ENCODE measurements around the gene TMEM190. TPM values are rescaled to one million over a fixed set of nuclear protein-coding genes. Genes with fewer than 3 reads are reported as not detected.

Gene TMEM190
- total and polyA plus RNA-seq, 10 of the 15 experiments (the other 5 are each of a cell fraction or from before 2014, with no cell fraction given), result not detected

DNA sequence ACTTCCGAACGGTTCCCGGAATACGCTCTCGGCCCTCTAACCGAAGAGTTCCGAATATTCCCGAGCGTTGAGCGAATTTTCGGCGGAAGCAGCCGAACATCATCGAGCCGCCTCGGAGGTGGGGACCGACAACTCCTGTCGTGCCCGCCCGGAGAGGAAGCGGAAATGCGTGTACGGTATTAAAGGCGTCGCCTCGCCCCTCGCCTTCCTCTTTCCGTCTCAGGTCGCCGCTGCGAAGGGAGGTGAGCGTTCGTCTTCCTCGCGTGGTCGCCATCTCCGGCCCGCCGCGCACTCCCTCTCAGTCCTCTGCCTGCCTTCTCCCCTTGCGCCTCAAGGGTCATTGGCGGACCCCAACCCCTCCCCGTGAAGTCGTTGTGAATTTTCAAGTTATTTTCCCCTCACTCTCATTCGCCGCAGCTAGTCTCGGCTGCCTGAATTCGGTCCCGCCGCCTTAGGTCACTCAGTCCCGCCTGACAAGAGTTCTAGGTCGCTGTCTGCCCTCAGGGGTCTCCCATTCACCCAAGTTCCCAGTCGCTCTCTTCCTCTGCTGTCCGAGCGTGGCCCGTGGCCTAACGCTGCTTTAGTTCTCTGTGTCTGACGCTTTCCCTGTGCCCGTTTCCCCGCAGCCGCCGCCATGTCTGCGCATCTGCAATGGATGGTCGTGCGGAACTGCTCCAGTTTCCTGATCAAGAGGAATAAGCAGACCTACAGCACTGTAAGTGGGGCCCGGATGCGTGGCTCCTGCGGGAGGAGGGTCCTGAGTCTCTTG is 9.3 kb downstream of the TMEM190 start, which contains the start of gene RPL28 (continued):
- TF ChIP-seq NFYB (IDR thresholded peaks at IDR 0.05; ENCODE audit: insufficient read depth, low read depth, low read length) (no peak), HDGF (IDR thresholded peaks at IDR 0.05) (no peak), EZH2 (IDR thresholded peaks at IDR 0.05; ENCODE audit: borderline replicate concordance, control insufficient read depth, low read depth, low read length) (no peak), POLR2AphosphoS2 (IDR thresholded peaks at IDR 0.05; ENCODE audit: low read depth, low read length) (peak; percentile 99), CBX3 (IDR thresholded peaks at IDR 0.05; ENCODE audit: borderline replicate concordance, low read depth) (no peak), MYC (IDR thresholded peaks at IDR 0.05; ENCODE audit: insufficient read depth, insufficient read length, insufficient replicate concordance, low read length, severe bottlenecking) (no peak), SMAD5 (IDR thresholded peaks at IDR 0.05; ENCODE audit: low read depth) (peak; percentile 98), GATAD2B (conservative IDR thresholded peaks at IDR 0.05; ENCODE audit: low read depth) (peak; percentile 54; the same call in 1 of the 2 replicates), CREB1 (IDR thresholded peaks at IDR 0.05; ENCODE audit: low read depth) (peak; percentile 87), MEF2A (IDR thresholded peaks at IDR 0.05; ENCODE audit: insufficient read depth, low read depth, low read length) (no peak), LARP7 (IDR thresholded peaks at IDR 0.05) (peak; percentile 77), NR2F1 (conservative IDR thresholded peaks at IDR 0.05) (0 out of 2 replicates have a peak, but pooled peaks have one; percentile 20), BHLHE40 (IDR thresholded peaks at IDR 0.05; ENCODE audit: borderline replicate concordance in 1 of 2, low read depth in 2 of 2, low read length in 1 of 2) (peak; percentile 20 to 49; a peak in 1 of 4 replicates), TCF12 (IDR thresholded peaks at IDR 0.05; ENCODE audit: low read depth, low read length) (peak; percentile 83; the same call in 1 of the 2 replicates), CREM (IDR thresholded peaks at IDR 0.05; ENCODE audit: low read depth) (peak; percentile 70), ZNF217 (IDR thresholded peaks at IDR 0.05) (no peak), CHD1 (IDR thresholded peaks at IDR 0.05; ENCODE audit: low read depth, low read length) (peak; percentile 93), IKZF1 (conservative IDR thresholded peaks at IDR 0.05) (peak; percentile 59), KLF5 (IDR thresholded peaks at IDR 0.05; ENCODE audit: partially characterized antibody) (peak; percentile 29), JUND (IDR thresholded peaks at IDR 0.05; ENCODE audit: low read depth, low read length) (0 out of 2 replicates have a peak, but pooled peaks have one; percentile 9), CBX5 (IDR thresholded peaks at IDR 0.05; ENCODE audit: low read depth) (no peak), WRNIP1 (IDR thresholded peaks at IDR 0.05; ENCODE audit: borderline replicate concordance, low read depth, low read length) (peak; percentile 90; the same call in 1 of the 2 replicates)
- TF ChIP-seq, protein P1, sequence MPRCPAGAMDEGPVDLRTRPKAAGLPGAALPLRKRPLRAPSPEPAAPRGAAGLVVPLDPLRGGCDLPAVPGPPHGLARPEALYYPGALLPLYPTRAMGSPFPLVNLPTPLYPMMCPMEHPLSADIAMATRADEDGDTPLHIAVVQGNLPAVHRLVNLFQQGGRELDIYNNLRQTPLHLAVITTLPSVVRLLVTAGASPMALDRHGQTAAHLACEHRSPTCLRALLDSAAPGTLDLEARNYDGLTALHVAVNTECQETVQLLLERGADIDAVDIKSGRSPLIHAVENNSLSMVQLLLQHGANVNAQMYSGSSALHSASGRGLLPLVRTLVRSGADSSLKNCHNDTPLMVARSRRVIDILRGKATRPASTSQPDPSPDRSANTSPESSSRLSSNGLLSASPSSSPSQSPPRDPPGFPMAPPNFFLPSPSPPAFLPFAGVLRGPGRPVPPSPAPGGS (IDR thresholded peaks at IDR 0.05; ENCODE audit: borderline replicate concordance, insufficient read depth, low read depth, low read length, poor library complexity, severe bottlenecking), result peak; percentile 69
- TF ChIP-seq, protein P2, sequence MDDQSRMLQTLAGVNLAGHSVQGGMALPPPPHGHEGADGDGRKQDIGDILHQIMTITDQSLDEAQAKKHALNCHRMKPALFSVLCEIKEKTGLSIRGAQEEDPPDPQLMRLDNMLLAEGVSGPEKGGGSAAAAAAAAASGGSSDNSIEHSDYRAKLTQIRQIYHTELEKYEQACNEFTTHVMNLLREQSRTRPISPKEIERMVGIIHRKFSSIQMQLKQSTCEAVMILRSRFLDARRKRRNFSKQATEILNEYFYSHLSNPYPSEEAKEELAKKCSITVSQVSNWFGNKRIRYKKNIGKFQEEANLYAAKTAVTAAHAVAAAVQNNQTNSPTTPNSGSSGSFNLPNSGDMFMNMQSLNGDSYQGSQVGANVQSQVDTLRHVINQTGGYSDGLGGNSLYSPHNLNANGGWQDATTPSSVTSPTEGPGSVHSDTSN (IDR thresholded peaks at IDR 0.05; ENCODE audit: insufficient replicate concordance, low read depth, low read length), result no peak
- TF ChIP-seq, protein P3, sequence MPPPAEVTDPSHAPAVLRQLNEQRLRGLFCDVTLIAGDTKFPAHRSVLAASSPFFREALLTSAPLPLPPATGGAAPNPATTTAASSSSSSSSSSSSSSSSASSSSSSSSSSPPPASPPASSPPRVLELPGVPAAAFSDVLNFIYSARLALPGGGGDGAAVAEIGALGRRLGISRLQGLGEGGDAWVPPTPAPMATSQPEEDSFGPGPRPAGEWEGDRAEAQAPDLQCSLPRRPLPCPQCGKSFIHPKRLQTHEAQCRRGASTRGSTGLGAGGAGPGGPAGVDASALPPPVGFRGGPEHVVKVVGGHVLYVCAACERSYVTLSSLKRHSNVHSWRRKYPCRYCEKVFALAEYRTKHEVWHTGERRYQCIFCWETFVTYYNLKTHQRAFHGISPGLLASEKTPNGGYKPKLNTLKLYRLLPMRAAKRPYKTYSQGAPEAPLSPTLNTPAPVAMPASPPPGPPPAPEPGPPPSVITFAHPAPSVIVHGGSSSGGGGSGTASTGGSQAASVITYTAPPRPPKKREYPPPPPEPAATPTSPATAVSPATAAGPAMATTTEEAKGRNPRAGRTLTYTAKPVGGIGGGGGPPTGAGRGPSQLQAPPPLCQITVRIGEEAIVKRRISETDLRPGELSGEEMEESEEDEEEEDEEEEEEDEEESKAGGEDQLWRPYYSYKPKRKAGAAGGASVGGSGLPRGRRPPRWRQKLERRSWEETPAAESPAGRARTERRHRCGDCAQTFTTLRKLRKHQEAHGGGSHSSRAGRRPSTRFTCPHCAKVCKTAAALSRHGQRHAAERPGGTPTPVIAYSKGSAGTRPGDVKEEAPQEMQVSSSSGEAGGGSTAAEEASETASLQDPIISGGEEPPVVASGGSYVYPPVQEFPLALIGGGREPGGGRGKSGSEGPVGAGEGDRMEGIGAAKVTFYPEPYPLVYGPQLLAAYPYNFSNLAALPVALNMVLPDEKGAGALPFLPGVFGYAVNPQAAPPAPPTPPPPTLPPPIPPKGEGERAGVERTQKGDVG (CRISPR knock-in tag; IDR thresholded peaks at IDR 0.05), result no peak

Data from GM12878 (cell line).